Measurements from ENCODE around the gene FEM1C. TPM values are rescaled to one million over a fixed set of nuclear protein-coding genes. Genes with fewer than 3 reads are reported as not detected.

FEM1C gene
- total RNA-seq, 1 experiment from 2014 or later = 27.5 TPM

- H4K20me1 ChIP-seq (ENCODE audit: insufficient read depth) = no peaks in the 10 kb centered on the region
- H3K79me2 ChIP-seq (ENCODE audit: insufficient read depth, low read length) = peaks cover 6% of the 10 kb centered on the region; the same call in 1 of the 2 replicates
- H3K9ac ChIP-seq (ENCODE audit: low read length) = no peak overlapping the region
- no peaks in the 10 kb centered on the region for H3K36me3 ChIP-seq (ENCODE audit: control insufficient read depth in 1 of 2, insufficient read depth in 2 of 2, low read length in 2 of 2)
- no TSS peak for BruUV-seq (replicated peaks)
- H2AFZ ChIP-seq (ENCODE audit: low read depth, low read length, poor library complexity, severe bottlenecking) = no peak overlapping the region
- intact Hi-C loops (cut with micrococcal nuclease) = no loop called here
- H3K4me2 ChIP-seq (ENCODE audit: low read length) = no peak overlapping the region
- H3K4me1 ChIP-seq (ENCODE audit: control insufficient read depth in 1 of 2, insufficient read depth in 2 of 2, low read length in 2 of 2) = peaks cover 0 to 22% of the 10 kb centered on the region in 2 experiments; a peak in 3 of 4 replicates
- DNase-seq (ENCODE audit: low read depth, low spot score) = no peak
- no peaks in the 10 kb centered on the region for H3K9me2 ChIP-seq (ENCODE audit: insufficient read depth)
- H3K4me3 ChIP-seq (replicated peaks in 1 of 2; ENCODE audit: low read depth in 1 of 2, low read length in 2 of 2) = no peak overlapping the region
- H3K27me3 ChIP-seq (ENCODE audit: insufficient read depth, low read length) = no peaks in the 10 kb centered on the region
- RAD21 ChIA-PET (ENCODE audit: low non-redundant PET in 1 of 2, low total read pairs in 2 of 2, uncharacterized antibody in 2 of 2, unreplicated experiment in 2 of 2) = no interaction called here
- CTCF ChIA-PET = no interaction called here
- ATAC-seq = no peak
- POLR2A ChIA-PET = no interaction called here
- no peak overlapping the region for H3K27ac ChIP-seq (ENCODE audit: low read depth, low read length)
- H3K9me3 ChIP-seq (ENCODE audit: control insufficient read depth in 1 of 2, insufficient read depth in 1 of 2, low read depth in 1 of 2, low read length in 2 of 2) = no peaks in the 10 kb centered on the region
- TF ChIP-seq CBX3 (IDR thresholded peaks at IDR 0.05; ENCODE audit: low read depth) (no peak), ELF1 (IDR thresholded peaks at IDR 0.05; ENCODE audit: borderline replicate concordance, low read depth) (no peak), YY1 (IDR thresholded peaks at IDR 0.05; ENCODE audit: extremely low read depth, insufficient replicate concordance, low read depth, low read length) (no peak), EGR1 (IDR thresholded peaks at IDR 0.05; ENCODE audit: low read depth) (no peak), TCF7L2 (IDR thresholded peaks at IDR 0.05; ENCODE audit: borderline replicate concordance, extremely low read depth, insufficient read depth, insufficient read length) (no peak), EZH2 (IDR thresholded peaks at IDR 0.05) (no peak), MAX (IDR thresholded peaks at IDR 0.05) (no peak), REST (IDR thresholded peaks at IDR 0.05; ENCODE audit: low read depth) (no peak), CEBPB (IDR thresholded peaks at IDR 0.05; ENCODE audit: low read depth) (no peak), ZBTB33 (IDR thresholded peaks at IDR 0.05; ENCODE audit: extremely low read depth, insufficient replicate concordance, low read length) (no peak), POLR2AphosphoS5 (IDR thresholded peaks at IDR 0.05; ENCODE audit: low read depth, low read length) (no peak), SP1 (IDR thresholded peaks at IDR 0.05; ENCODE audit: low read depth) (no peak), ZNF274 (IDR thresholded peaks at IDR 0.05; ENCODE audit: low read depth, low read length) (no peak), EZH2phosphoT487 (IDR thresholded peaks at IDR 0.05; ENCODE audit: borderline replicate concordance) (no peak), ZFX (IDR thresholded peaks at IDR 0.05) (no peak), POLR2A (IDR thresholded peaks at IDR 0.05; ENCODE audit: borderline replicate concordance, extremely low read depth, insufficient read depth, insufficient read length) (no peak)
Measured at GRCh38 chr5:115579747-115580173, 35.2 kb upstream of the FEM1C start.

Measured in HCT116 (cell line).